HG03108 (cell line): ENCODE results near the gene ANKRD23.
"Not testable (repeated sequence)": the region's sequence is repeated elsewhere in the genome, so short reads cannot be mapped to it uniquely, and the experiment has no call there.

ENCODE experiments used
- ATAC-seq: cut with Tn5 transposase; IDR thresholded peaks from one replicate; pipeline ENCODE4 v1.9.1; 2021; ENCODE audit warnings: moderate library complexity; ENCODE audit not compliant: unreplicated experiment

The ANKRD23 gene

GRCh38 chr2:96843538-96844268 is at the start of gene ANKRD23:
TSS of gene ANKRD23 (minus strand) at chr2:96844021. CDS start at chr2:96843992, 29 bp downstream.
- no peak for ATAC-seq

GRCh38 chr2:96891591-96892333 is 47.9 kb upstream of the ANKRD23 start:
- ATAC-seq, result no peak

GRCh38 chr2:96890726-96891385 is 47.0 kb upstream of the ANKRD23 start:
- ATAC-seq, result no peak

GRCh38 chr2:96890252-96890651 is 46.4 kb upstream of the ANKRD23 start:
- no peak for ATAC-seq

GRCh38 chr2:96889502-96889901 is 45.7 kb upstream of the ANKRD23 start:
- ATAC-seq, result not testable (repeated sequence)

- ATAC-seq, result no peak
Observed at GRCh38 chr2:96888072-96889011, 44.5 kb upstream of the ANKRD23 start.

GRCh38 chr2:96887493-96888012 is 43.7 kb upstream of the ANKRD23 start:
- ATAC-seq, result no peak

GRCh38 chr2:96885432-96886347 is 41.9 kb upstream of the ANKRD23 start:
- ATAC-seq, result no peak

- no peak for ATAC-seq
Observed at GRCh38 chr2:96884299-96885094, 40.7 kb upstream of the ANKRD23 start.

GRCh38 chr2:96883306-96883705 is 39.5 kb upstream of the ANKRD23 start:
- no peak for ATAC-seq

GRCh38 chr2:96882906-96883305 is 39.1 kb upstream of the ANKRD23 start:
- ATAC-seq, result no peak

GRCh38 chr2:96882230-96882629 is 38.4 kb upstream of the ANKRD23 start:
- ATAC-seq, result no peak

GRCh38 chr2:96881349-96882195 is 37.8 kb upstream of the ANKRD23 start:
- no peak for ATAC-seq

GRCh38 chr2:96880891-96881273 is 37.1 kb upstream of the ANKRD23 start:
- ATAC-seq, result no peak

- ATAC-seq, result no peak
Observed at GRCh38 chr2:96879545-96880040, 35.8 kb upstream of the ANKRD23 start.

GRCh38 chr2:96878796-96879544 is 35.1 kb upstream of the ANKRD23 start:
- ATAC-seq, result no peak

- no peak for ATAC-seq
Observed at GRCh38 chr2:96878171-96878570, 34.4 kb upstream of the ANKRD23 start.
